HG02763 (cell line): ENCODE measurements around the gene PRSS50.

Source experiments
- ATAC-seq: cut with Tn5 transposase; IDR thresholded peaks from one replicate; pipeline ENCODE4 v1.9.1; 2021; ENCODE audit warnings: mild to moderate bottlenecking, moderate library complexity; ENCODE audit not compliant: unreplicated experiment

Gene PRSS50

GRCh38 chr3:46671541-46672348 is 45.9 kb downstream of the PRSS50 start:
- ATAC-seq = no peak

GRCh38 chr3:46670891-46671427 is 46.7 kb downstream of the PRSS50 start:
- ATAC-seq = no peak

GRCh38 chr3:46670000-46670890 is 47.4 kb downstream of the PRSS50 start:
- ATAC-seq = no peak

- ATAC-seq = no peak
These were observed 48.3 kb downstream of the PRSS50 start for GRCh38 chr3:46669191-46669999.

- ATAC-seq = no peak
These were observed 49.1 kb downstream of the PRSS50 start for GRCh38 chr3:46668591-46668990.

GRCh38 chr3:46668116-46668515 is 49.6 kb downstream of the PRSS50 start:
- no peak for ATAC-seq

GRCh38 chr3:46667657-46668056 is 50.0 kb downstream of the PRSS50 start:
- ATAC-seq = no peak

- ATAC-seq = no peak
These were observed 50.5 kb downstream of the PRSS50 start for GRCh38 chr3:46667061-46667621.

- ATAC-seq = no peak
These were observed 51.2 kb downstream of the PRSS50 start for GRCh38 chr3:46666453-46666845.

- ATAC-seq = no peak
These were observed 51.8 kb downstream of the PRSS50 start for GRCh38 chr3:46665763-46666452.

GRCh38 chr3:46664971-46665762 is 52.5 kb downstream of the PRSS50 start:
- ATAC-seq = no peak

GRCh38 chr3:46664188-46664970 is 53.3 kb downstream of the PRSS50 start:
- no peak for ATAC-seq

GRCh38 chr3:46663591-46664135 is 54.0 kb downstream of the PRSS50 start:
- no peak for ATAC-seq

- no peak for ATAC-seq
These were observed 54.7 kb downstream of the PRSS50 start for GRCh38 chr3:46662771-46663551.
